NCI-H82 (cell line): Measurements from ENCODE around the gene TLK1.
"Not testable (repeated sequence)": the region's sequence is repeated elsewhere in the genome, so short reads cannot be mapped to it uniquely, and the experiment has no call there.

Experiments
- DNase-seq: peaks from one replicate; lab custom pipeline; 2025; lab: John Stamatoyannopoulos, UW

Gene TLK1

DNA sequence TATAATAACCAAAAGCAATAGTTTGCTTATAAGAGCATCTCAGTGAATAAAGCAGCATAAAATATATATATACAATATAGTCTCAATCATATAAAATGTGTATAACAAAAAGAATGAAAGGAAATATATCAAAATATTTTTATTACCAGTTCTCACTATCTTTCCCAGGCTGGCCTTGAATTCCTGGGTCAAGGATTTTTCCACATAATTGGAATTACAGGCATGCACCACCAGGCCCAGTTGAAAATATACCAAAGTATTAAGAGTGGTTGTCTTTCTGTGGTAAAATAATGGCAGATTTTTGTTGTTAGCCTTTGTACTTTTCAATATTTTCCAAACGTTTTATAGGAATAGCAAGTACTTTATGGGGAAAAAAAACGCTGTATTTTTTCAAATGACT, 8.6 kb upstream of the TLK1 start:
- no peak for DNase-seq

DNA sequence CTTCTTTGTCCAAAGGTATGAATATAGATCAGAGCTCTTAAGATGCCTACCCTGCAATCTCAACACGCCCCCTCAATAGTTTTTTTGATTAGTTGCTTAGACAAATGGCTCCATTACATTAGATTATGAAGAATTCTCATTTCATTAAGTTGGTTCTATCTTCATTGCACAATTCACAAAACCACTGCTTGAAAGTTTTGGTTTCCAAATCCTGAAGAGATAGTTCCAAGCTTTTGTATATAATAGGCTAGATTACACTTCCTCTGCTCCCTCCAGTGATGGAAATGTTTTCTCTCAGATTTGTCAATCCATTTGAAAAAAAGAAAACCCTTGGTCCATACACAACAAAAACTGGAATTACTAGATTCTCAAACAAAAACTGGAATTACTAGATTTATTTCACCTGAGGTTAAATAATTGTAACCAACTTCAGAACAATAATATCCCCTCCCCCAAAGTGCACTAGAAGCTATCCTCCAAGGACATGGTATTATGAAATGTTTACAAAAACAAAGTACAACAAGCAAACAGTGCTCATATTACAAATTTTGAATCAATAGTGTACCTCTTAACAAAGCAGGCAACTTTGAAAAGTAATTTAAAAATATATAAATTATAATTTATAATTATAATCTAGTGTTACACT, 6.8 kb upstream of the TLK1 start:
- no peak for DNase-seq

DNA sequence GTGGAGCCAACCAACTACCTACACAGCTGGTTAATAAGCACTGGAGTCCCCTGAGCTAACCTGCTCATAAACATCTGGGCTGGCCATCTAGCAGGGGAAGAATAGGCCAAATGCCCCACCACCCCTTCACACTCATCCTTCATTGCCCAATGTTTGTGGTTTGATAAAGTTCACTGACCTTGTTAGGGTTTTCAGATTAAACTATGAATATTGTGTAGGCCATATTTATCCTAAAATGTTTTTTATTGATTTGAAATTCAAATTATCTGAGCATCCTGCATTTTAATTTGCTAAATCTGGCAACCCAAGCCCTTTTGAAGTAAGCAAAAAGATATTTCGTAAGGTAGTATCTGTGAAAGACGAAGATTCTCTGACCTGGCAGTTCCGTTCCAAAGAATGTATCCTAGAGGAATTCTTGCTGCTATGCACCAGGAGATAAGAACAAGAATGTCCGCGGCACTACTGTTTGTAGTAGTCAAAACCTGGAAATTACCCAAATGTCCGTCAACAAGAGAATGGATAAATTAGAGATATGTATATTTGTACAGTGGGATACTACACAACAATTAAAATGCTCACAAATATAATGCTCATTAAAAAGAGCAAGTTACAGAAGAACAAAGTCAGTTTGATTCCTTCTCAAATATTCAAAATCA, 5.8 kb upstream of the TLK1 start:
- no peak for DNase-seq

DNA sequence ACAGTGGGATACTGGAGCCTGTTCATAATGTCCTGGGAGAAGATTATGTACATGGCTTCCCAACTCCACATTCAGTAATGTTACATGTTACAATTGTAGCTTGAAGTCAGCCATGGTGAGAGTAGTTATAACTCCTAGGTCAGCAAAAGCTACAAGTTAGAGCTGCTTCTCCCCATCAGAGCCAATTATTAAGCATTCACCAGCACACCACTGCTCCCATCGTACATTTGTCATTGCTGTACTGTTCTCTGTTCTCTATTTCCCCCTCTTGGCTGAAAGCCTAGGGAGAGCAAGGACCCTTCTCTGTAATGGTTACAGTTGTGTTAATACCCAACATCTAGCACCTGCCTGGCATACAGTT, 5.3 kb upstream of the TLK1 start:
- DNase-seq = no peak

DNA sequence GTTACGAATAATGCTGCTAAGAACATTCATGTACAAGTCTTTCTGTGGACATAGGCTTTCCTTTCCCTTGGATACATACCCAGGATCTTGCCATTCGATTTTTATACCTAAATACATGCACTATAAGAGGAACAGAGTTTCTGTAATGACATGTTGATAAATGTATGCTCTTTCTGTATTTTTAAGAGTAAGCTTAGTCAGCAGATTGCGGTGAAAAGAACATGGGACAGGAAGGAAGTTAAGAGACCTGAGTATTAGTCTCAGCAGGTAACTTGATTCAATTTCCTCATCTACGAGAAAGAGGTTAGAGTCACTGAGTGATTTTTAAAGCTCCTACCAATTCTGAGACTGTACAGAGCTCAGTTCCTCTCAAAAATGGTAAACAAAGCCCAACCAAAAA, 2.6 kb upstream of the TLK1 start:
- no peak for DNase-seq

DNA sequence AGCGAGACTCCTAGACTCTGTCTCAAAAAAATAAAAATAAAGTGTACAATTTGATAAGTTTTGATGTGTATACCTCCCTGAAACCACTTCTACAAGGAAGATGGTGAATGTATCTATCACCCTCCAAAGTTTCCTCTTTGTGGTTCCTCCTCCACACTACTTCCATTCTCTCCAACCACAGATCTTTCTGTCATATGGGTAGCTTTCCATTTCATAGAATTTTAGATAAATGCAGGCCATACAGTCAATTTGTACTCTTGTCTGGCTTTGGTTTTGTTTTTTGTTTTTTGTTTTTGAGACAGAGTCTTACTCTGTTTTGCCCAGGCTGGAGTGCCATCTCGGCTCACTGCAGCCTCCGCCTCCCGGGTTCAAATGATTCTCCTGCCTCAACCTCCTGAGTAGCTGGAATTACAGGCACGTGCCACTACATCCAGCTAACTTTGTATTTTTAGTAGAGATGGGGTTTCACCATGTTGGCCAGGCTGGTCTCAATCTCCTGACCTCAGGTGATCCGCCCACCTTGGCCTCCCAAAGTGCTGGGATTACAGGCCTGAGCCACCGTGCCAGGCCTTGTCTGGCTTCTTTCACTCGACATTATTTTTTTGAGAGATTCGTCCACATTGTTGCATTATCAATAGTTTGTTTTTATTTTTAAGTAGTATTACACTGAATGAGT, 2.0 kb upstream of the TLK1 start:
- not testable (repeated sequence) for DNase-seq

DNA sequence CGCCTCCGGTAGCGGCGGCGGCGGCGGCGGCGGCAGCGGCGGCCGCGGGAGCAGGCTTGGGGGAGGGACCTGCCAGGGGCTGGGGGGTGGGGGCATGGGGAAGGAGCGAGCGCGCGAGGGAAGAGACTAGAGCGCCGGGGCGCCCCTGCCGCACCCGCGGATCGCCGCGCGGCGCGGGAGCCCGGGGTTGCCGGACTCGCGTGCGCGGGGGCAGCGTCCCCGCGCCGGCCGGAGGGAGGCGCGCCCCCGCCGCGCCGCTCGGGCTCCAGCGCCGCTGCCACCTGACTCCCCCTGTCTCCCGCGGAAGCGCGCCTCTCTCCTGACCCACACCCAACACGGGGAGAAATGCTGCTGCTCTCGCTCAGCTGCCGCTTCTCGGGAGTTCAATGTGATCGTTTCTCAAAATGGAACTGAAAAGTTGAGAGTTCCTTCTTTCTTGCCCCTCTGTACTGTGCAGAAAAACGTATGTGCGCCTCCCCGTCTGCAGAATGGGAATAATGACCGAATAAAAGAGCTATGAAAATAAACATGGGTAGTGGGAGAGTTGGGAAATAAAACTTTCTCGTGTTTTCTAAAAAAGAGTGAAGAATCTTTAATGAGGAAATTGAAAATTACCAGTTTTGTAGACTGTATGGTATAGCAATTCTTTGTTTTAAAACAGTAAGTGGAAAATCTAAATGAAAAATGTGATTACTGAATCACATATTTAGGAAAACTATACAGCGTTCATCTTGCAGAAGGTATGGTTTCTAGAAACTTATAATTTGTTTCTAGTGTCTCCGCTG, 455 bp upstream of the TLK1 start:
- peak; percentile 91 for DNase-seq

DNA sequence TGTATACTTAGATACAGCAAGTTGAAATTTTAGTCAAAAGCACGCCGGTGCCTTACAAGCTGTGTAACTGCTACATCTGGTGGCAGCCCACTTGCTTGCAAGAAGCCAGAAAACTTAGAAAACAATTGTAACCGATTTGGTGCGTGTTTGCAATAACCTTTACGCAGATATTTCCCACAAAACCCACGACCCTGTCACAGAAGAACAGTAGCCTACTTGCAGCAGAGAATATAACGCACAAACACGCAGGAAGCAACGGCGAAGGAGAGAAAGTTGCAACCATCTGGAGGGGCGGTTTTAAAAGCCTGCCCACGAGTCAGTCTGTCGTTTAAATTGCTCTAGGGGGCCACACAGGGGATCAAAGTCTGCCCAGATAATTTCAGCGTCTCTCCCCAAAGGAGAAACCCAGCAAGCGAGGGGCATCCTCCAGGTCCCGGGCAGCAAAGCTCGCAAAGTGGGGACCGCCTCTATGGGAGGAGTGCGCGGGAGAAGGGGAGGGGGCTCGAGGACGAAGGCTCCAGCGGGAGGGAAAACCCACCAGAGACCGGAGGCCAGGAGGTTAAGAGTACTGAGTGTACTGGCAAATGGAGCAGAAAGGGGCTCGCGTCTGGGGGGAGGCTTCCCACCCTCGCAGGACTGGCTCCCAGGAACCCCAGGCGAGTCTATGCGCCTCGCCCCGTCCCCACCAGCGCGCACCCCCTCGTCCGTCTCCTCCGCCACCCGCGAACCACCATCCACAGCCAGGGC, 1.1 kb downstream of the TLK1 start:
- DNase-seq = peak; percentile 91

DNA sequence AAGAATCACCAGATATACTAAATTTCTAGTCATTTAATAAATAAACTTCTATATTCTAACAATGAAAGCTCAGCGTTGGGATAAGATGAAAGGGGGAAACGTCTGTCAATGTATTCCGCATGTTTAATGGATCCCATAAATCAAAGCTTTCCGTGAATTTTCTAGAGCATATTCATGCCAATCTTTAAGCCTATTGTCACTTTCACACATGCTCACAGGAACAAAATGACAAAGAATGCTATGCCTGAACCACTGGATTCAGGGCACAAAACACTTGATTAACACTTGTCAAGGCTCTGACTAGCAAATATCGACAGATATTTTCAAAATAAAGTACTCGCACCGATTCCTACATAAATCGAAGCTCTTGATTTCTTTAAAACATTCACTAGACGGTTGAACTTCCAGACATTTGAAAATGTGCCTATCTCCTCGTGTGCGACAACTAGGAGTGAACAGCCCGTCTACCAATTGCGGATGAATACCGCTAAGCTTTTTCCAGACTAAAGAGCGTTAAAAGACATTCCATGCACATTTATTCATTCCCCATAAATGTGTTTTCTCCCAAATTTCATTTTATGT, 1.8 kb downstream of the TLK1 start:
- peak; percentile 73 for DNase-seq

DNA sequence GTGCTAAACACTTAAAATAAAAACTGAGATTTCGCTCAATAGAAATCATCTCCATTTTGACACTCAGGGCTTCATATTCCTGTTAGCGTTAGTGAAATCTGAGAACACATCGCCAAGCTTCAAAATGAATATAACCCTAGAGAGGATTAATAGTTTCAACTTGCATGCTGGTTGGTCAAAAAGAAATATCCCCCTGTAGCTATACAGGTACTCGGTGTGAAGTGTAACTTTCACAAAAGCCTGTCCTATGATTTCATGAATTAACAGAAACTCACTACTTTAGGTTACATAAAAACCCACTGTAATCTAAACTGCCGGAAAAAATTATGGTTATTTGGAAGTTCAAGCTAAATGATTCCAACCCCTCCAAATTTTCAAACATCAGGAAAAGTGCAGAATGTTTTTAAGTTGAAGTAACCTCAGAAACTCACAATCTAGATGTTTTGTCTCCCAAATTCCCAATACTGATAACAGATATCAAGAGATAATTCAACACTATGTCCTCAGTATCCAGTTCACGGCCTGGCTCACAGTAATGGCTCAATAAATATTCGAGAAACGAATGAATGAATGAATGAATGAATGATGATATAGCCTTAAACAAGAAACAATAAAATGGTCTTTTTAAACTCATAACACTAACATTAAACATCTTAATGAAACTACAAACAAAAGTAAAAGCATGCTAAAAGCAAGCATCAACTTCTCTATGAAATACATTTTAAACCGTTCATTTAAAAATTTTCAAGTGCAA, 2.5 kb downstream of the TLK1 start:
- DNase-seq = peak; percentile 52

DNA sequence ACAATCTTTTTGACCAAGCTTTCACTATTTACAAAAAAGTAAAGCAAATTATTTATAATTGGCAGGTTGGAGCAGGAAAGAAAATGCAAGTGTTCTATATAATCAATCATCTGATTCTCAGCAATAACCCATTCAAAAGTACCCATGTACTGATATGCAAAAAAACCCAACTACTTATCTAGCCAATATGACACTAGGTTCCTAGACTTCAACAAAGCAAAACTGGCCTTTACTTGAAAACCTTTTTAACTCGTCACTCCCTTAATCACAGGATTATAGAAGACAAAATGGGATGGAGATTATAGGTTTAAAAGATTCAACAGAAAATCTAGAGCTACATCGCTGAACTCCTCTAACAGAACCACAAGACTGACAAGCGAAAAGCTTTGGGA, 3.6 kb downstream of the TLK1 start:
- peak; percentile 93 for DNase-seq

DNA sequence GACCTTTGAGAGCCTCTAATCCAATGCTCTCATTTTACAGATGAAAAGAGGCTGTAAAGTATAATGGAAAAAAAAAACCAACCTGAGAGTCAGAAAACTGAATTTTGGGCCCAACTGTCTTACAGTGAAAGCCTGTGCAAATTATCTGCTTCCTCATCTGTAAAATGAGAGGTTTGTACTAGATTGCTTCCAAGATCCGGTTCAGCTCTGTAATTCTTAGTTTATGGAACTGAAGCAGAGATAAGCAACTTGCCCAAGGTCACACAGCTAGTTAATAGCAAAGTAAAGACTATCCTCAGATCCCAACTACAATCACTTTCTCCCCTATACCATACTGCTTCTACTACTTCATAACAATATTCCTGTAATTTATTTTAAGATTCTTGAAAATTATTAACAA, 6.3 kb downstream of the TLK1 start:
- peak; percentile 36 for DNase-seq

DNA sequence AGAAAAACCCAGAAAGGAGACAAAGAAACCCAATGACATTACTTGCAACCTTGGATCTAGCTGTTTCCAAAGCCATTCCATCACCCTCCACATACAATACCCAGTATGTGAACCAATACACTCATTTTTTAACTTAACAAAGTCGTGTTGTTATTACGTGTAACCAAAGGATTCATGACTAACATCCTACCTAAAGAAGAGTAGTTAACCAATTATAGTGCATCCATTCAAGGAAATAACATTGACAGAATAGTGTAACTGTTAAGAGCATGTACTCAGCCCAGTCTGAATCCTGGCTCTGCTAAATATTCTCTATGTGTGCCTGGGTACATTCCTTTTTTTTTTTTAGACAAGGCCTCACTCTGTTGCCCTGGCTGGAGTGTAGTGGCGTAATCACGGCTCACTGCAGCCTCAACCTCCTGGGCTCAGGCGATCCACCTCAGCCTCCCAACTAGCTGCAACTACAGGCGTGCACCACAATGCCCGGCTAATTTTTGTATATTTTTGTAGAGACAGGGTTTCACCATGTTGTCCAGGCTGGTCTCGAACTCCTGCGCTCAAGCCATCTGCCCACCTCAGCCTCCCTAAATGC, 9.9 kb downstream of the TLK1 start:
- DNase-seq = no peak

DNA sequence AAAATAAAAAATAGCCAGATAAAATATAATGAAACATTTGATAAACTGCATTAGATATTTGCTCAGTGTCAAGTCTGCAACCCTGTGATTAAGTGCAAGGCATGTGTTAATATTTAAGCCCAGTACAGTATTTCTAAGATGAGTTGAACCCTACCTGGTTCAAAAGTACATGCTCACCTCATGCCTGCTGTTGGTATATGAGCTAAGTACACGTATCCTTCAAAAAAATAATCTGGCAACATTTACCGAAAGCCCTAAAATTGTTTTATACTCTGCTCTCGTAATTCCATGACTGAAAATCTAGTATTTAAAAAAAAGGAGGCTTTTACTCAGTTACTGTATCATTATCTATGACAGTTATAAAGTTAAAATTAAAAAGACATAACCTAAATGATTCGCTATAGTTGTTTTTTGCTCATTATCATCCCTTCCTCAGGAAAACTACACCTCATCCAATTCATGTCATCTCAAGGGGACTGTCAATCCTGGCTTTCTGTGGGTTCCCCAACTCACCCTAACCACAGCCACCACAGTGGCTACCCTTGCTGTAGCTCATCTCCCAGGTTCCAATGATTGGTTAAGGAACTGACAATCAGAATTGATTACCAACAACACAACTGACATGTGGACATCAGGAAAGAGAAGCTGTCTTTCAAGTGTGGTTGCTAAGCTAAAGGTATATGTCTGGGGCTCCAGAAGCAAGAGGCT, 10.6 kb downstream of the TLK1 start:
- DNase-seq = no peak

DNA sequence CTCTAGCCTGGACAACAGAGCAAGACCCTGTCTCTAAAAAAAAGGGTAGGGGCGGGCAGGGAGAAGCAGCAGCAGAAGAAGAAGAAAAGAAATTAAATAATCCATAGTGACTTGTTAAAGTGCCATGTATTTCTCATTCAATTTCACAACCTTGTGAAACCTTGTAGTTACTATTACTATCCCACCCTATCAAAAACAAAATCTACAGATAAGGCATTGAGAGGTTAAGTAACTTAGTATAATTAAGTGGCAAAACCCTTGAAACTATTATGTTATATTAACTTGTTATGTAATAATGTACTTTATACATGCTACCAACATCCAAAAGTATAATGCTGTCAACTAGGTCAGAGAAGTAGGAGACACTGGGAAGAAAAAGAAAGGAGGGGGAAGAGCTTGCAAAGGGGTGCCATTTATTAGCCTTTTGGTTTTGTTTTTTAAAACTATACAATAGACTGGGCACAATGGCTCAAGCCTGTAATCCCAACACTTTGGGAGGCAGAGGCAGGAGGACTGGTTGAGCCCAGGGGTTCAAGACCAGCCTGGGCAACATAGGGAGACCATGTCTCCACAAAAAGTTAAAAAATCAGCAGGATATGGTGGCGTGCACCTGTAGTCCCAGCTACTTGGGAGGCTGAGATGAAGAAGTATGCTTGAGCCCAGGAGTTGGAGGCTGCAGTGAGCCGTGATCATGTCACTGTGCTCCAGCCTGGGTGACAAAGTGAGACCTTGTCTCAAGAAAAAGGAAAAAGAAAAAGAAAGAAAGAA, 11.3 kb downstream of the TLK1 start:
- DNase-seq = no peak

DNA sequence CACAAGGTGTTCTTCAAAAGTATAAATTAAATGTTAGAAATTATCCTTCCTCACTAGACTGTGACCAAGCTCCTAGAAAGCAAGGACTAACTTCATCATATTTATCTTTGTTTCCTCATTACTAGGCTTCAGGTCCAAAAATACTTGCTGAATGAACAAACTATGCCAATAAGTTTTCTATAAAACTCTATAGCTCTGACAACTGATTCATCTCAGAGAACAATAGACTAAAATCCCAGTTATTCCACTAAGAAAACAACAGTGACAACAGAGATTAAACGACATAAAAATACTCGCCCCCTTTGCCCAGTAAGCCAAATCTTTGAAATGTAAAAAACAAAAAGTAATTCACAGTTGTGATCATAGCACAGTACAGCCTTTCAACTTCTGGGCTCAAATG, 13.6 kb downstream of the TLK1 start:
- no peak for DNase-seq

DNA sequence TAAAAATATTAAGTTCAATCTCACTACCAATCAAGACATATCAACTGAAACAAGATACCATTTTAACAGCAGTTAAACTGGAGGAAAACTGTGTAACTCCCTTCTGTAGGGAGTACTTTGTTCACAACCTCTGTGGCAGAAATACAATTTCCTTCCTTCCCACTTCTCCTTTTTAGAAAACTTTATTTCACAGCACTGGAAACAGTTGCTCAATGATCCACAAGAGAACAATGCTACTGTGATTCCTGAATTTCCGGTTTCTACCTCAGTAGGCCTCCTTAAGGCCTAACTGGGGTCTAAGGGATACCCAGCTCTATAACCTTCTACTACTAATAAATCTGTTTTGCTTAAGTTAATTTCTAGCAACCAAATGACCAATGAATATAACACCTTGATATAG, 14.1 kb downstream of the TLK1 start:
- no peak for DNase-seq

DNA sequence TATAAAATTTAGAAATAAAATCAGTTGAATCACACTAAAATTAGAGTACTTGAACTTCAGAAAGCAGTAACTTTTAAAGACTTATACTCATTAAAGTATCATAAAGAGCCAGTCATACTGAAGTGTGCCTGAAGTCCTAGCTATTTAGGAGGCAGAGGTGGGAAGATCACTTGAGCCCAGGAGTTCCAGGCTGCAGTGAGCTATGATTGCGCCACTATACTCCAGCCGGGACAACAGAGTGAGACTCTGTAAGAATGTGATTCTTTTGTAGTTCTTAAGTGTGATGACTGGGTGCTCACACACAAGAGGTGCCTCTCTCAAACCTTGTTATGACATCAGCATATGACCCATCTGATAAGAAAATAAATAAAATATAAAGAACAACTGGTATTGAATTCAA, 14.6 kb downstream of the TLK1 start:
- no peak for DNase-seq

DNA sequence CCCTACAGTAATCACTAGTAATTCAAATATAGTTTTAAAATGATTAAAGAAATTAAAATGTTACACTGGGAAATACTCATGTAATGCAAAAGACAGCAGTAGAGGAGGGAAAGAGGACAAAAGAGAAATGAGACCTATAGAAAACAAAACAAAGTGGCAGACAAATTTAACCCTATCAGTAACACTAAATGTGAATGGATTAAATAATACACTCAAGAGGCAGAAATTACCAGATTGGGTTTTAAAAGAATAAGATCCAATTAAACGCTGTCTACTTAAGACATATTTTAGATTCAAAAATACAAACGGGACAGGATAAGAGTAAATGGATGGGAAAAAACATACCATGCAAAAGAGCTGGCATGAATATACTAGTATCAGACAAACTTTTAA, 17.0 kb downstream of the TLK1 start:
- peak; percentile 12 for DNase-seq
